Measurements from ENCODE around the gene DCC.

DNA sequence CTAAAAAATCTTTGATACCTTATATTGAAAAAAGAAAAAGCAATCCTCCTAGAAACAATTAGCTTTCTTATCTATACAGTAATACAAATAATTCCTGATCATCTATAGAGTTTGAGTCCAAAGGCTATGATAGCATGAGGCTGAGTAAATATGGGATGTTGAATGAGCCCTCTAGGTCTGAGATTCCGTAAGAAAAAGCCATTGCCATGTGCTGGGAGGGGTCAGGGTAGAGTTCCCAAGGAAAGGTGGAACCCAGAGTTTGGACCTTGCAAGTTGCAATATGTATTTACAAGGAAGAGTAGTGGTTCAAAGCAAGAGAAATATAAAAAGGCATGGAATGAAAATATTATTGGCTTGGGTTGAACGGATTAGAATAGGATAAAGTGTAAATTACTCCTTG lies 178.1 kb downstream of the DCC start:
- TF ChIP-seq POLR2A (IDR thresholded peaks at IDR 0.05): no peak
- TF ChIP-seq, protein P1, sequence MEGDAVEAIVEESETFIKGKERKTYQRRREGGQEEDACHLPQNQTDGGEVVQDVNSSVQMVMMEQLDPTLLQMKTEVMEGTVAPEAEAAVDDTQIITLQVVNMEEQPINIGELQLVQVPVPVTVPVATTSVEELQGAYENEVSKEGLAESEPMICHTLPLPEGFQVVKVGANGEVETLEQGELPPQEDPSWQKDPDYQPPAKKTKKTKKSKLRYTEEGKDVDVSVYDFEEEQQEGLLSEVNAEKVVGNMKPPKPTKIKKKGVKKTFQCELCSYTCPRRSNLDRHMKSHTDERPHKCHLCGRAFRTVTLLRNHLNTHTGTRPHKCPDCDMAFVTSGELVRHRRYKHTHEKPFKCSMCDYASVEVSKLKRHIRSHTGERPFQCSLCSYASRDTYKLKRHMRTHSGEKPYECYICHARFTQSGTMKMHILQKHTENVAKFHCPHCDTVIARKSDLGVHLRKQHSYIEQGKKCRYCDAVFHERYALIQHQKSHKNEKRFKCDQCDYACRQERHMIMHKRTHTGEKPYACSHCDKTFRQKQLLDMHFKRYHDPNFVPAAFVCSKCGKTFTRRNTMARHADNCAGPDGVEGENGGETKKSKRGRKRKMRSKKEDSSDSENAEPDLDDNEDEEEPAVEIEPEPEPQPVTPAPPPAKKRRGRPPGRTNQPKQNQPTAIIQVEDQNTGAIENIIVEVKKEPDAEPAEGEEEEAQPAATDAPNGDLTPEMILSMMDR (IDR thresholded peaks at IDR 0.05): no peak
- no peak for TF ChIP-seq EP300 (IDR thresholded peaks at IDR 0.05; ENCODE audit: low read depth)

Data from transverse colon (tissue), 3 donors.